Endothelial cell of umbilical vein (primary cell): ENCODE results near the gene SLC6A18. TPM values are rescaled to one million over a fixed set of nuclear protein-coding genes. Genes with fewer than 3 reads are reported as not detected.

Source experiments
- BruUV-seq: library from RNA; stranded (reverse); fragments of 400-500 nt; replicated peaks from 2 replicates; lab custom pipeline; 2021; lab: Mats Ljungman, UMichigan
- CTCF ChIA-PET: fragments of 300-600, 350-600 bp; sonication (Branson Sonifier 250); formaldehyde crosslinking; loops from one replicate; lab custom pipeline; 2021; ENCODE audit warnings: antibody characterized with exemption, inconsistent platforms; lab: Charles Lee
- POLR2A ChIA-PET: fragments of 300-600, 350-600 bp; sonication (Branson Sonifier 250); formaldehyde crosslinking; loops from one replicate; lab custom pipeline; 2021; ENCODE audit warnings: antibody characterized with exemption, inconsistent platforms; lab: Charles Lee
- DNase-seq: peaks from one replicate; pipeline ENCODE4 v3.0.0-alpha.2; 2011; ENCODE audit warnings: low read depth, low spot score
- FAIRE-seq: peaks from 2 replicates; lab custom pipeline; 2011; peaks lifted over from hg19 to GRCh38; lab: Jason Lieb, UNC
- H2AFZ ChIP-seq: 2 replicates; pipeline ENCODE4 v1.6.0; 2012; ENCODE audit warnings: low read depth, low read length, control low read depth, inconsistent platforms
- H3K27ac ChIP-seq: 2 replicates; pipeline ENCODE4 v1.5.1; 2011; ENCODE audit warnings: low read depth, mild to moderate bottlenecking, control low read depth, low read length, moderate library complexity; ENCODE audit not compliant: insufficient read depth
- H3K27me3 ChIP-seq, 2 experiments: 2 replicates each; pipeline versions ENCODE4 v1.6.0 to v1.6.1; 2011; ENCODE audit warnings: low read length in 2 of 2, mixed read lengths in 1 of 2; ENCODE audit not compliant: control insufficient read depth in 2 of 2, insufficient read depth in 2 of 2
- H3K36me3 ChIP-seq, 2 experiments: 2 replicates in 1 of 2; 3 replicates in 1 of 2; pipeline ENCODE4 v1.5.1; 2011; ENCODE audit warnings: low read length in 2 of 2, mild to moderate bottlenecking in 1 of 2, moderate library complexity in 1 of 2; ENCODE audit not compliant: control insufficient read depth in 2 of 2, insufficient read depth in 2 of 2; ENCODE audit errors: extremely low read depth in 1 of 2
- H3K4me1 ChIP-seq: 3 replicates; pipeline ENCODE4 v1.5.1; 2011; ENCODE audit warnings: mild to moderate bottlenecking, low read length; ENCODE audit not compliant: control insufficient read depth, insufficient read depth; ENCODE audit errors: extremely low read depth
- H3K4me2 ChIP-seq: 2 replicates; pipeline ENCODE4 v1.6.1; 2011; ENCODE audit warnings: low read length, control low read depth, mixed read lengths; ENCODE audit not compliant: insufficient read depth
- H3K4me3 ChIP-seq, 3 experiments: fragments of 200-600 bp in 1 of 3; sonication (generic), shearing (Covaris generic) in 1 of 3; replicated peaks in 1 of 3; 2 replicates each; pipeline ENCODE4 v1.5.1; 2011 to 2016; ENCODE audit warnings: control low read depth in 3 of 3, low read length in 3 of 3, mild to moderate bottlenecking in 2 of 3, inconsistent platforms in 1 of 3, low read depth in 1 of 3, moderate library complexity in 1 of 3; ENCODE audit not compliant: insufficient read depth in 1 of 3
- H3K79me2 ChIP-seq: 2 replicates; pipeline ENCODE4 v1.6.0; 2012; ENCODE audit warnings: low read length, inconsistent platforms; ENCODE audit not compliant: control insufficient read depth, insufficient read depth
- H3K9ac ChIP-seq: replicated peaks from 2 replicates; pipeline ENCODE3; 2011; ENCODE audit warnings: low read length, control low read depth; ENCODE audit not compliant: insufficient read depth; ENCODE audit errors: extremely low read depth
- H3K9me1 ChIP-seq: replicated peaks from 3 replicates; pipeline ENCODE4 v1.6.0; 2011; ENCODE audit warnings: mild to moderate bottlenecking, low read length; ENCODE audit not compliant: control insufficient read depth, insufficient read depth; ENCODE audit errors: extremely low read depth
- H3K9me3 ChIP-seq: replicated peaks from 2 replicates; pipeline ENCODE4 v1.5.1; 2012; ENCODE audit warnings: low read length, inconsistent platforms; ENCODE audit not compliant: control insufficient read depth, insufficient read depth
- H4K20me1 ChIP-seq: replicated peaks from 2 replicates; pipeline ENCODE3; 2011; ENCODE audit warnings: mild to moderate bottlenecking, low read length; ENCODE audit not compliant: control insufficient read depth, insufficient read depth; ENCODE audit errors: extremely low read depth
- EZH2 ChIP-seq: IDR thresholded peaks from 2 replicates; pipeline ENCODE4 v1.6.1; 2012; ENCODE audit warnings: borderline replicate concordance, low read depth, mild to moderate bottlenecking, moderate library complexity, low read length, inconsistent platforms; ENCODE audit not compliant: severe bottlenecking
- FOS ChIP-seq: IDR thresholded peaks from 2 replicates; pipeline ENCODE4 v1.6.1; 2011; ENCODE audit warnings: mild to moderate bottlenecking, low read length, moderate library complexity, borderline replicate concordance; ENCODE audit not compliant: insufficient read depth
- GATA2 ChIP-seq: IDR thresholded peaks from 2 replicates; pipeline ENCODE4 v1.7.0; 2011; ENCODE audit warnings: low read depth, mild to moderate bottlenecking, moderate library complexity, mixed read lengths, low read length; ENCODE audit not compliant: insufficient read length, insufficient read depth
- JUN ChIP-seq: IDR thresholded peaks from 2 replicates; pipeline ENCODE4 v1.6.1; 2011; ENCODE audit warnings: borderline replicate concordance, low read depth; ENCODE audit not compliant: insufficient read length, insufficient read depth
- MYC ChIP-seq: IDR thresholded peaks from one replicate; pipeline ENCODE4 v1.6.1; 2011; ENCODE audit warnings: mild to moderate bottlenecking, low read depth, low read length
- POLR2A ChIP-seq: IDR thresholded peaks from 2 replicates; pipeline ENCODE4 v1.6.1; 2012; ENCODE audit warnings: low read depth, mild to moderate bottlenecking, control low read depth, low read length
- POLR2AphosphoS5 ChIP-seq: IDR thresholded peaks from 2 replicates; pipeline ENCODE4 v1.6.1; 2012; ENCODE audit warnings: low read depth, mild to moderate bottlenecking, control low read depth, low read length, moderate library complexity; ENCODE audit not compliant: insufficient read depth
- dilution Hi-C: fragments of 300-500 bp; cut with MboI; formaldehyde crosslinking; loops from one replicate; pipeline ENCODE4 v1.15.0; 2019; ENCODE audit warnings: low sequenced_read_pairs; ENCODE audit not compliant: extremely low pct_ligation_motif_present
- intact Hi-C: fragments of 100-400 bp; cut with micrococcal nuclease; formaldehyde crosslinking; loops from one replicate; pipeline ENCODE4 v1.10.0; 2022
- polyA plus RNA-seq, 4 experiments: library from polyadenylated mRNA; depleted of rRNA in 3 of 4; stranded (reverse) in 3 of 4; unstranded in 1 of 4; fragments of >200 nt; gene quantifications; 2 replicates each; pipeline versions ENCODE4 v1.2.1 to v1.2.3, GENCODE V29; 2011 to 2012; ENCODE audit warnings: missing spikeins in 1 of 4
- total RNA-seq: library from RNA; stranded (reverse); gene quantifications from 2 replicates; pipeline ENCODE4 v1.2.3, GENCODE V29; 2021
- TF ChIP-seq, protein P1 (sequence below): IDR thresholded peaks from 2 replicates; pipeline ENCODE4 v1.6.1; 2011; ENCODE audit not compliant: insufficient read depth, insufficient read length
- TF ChIP-seq, protein P2 (sequence below), 2 donors: IDR thresholded peaks; 1 replicate in 1 of 2; 2 replicates in 1 of 2; pipeline ENCODE4 v1.5.1; 2011; ENCODE audit warnings: low read length in 2 of 2, mild to moderate bottlenecking in 2 of 2, moderate library complexity in 2 of 2, control low read depth in 1 of 2, inconsistent platforms in 1 of 2, low read depth in 1 of 2; ENCODE audit not compliant: insufficient read depth in 1 of 2; ENCODE audit errors: extremely low read depth in 1 of 2

Gene SLC6A18
- total and polyA plus RNA-seq, 2 donors (not counting 3 experiments of a cell fraction or from before 2014, with no cell fraction given): not detected

DNA sequence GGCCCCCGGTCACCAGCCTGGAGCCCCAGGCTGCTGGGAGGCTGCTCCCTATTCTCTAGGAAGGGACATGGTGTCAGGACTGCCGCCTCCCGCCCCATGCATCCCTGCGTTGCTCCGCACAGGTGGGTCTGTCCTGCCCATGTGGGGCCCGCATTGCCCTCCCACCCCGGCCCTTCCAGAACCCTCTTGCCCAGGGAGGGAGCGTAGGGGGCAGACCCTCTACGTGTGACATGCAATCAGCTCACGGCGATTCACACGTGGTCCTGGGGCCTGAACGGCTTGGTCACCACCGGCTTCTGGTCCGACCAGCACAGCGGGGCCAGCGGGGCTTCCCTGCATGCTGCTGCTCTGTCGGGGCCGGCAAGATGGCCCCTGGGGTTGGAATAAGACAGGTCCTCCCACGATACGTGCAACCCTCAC, 14.3 kb upstream of the SLC6A18 start:
- Histone ChIP-seq H3K79me2 (no peaks in the 10 kb centered on the region), H3K4me1 (no peaks in the 10 kb centered on the region), H3K4me2 (no peak overlapping the region), H3K9me1 (no peaks in the 10 kb centered on the region), H3K27ac (no peak overlapping the region), H3K27me3 (no peaks in the 10 kb centered on the region), H3K36me3 (no peaks in the 10 kb centered on the region), H3K9me3 (no peaks in the 10 kb centered on the region), H4K20me1 (no peaks in the 10 kb centered on the region), H3K4me3 (no peak overlapping the region), H3K9ac (no peak overlapping the region), H2AFZ (no peak overlapping the region)
- FAIRE-seq (no peak), DNase-seq (no peak)
- dilution Hi-C loops: no loop called here
- intact Hi-C loops: no loop called here
- ChIA-PET POLR2A (no interaction called here), CTCF (no interaction called here)
- no peak for TF ChIP-seq JUN
- BruUV-seq: no TSS peak

DNA sequence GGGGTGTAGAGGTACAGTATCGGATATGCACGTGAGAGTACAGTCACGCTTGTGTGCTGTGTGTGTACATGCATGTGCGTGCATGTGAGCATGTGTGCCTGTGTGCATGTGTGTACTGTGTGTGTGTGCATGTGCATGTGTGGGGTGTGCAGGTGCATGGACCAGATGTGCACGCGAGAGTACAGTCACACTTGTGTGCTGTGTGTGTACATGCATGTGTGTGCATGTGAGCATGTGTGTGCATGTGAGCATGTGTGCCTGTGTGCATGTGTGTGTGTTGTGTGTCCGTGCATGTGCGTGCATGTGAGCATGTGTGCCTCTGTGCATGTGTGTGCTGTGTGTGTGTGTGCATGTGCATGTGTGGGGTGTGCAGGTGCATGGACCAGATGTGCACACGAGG, 13.5 kb upstream of the SLC6A18 start:
- intact Hi-C loops (no loop called here), dilution Hi-C loops (no loop called here)
- FAIRE-seq (no peak), DNase-seq (no peak)
- ChIA-PET CTCF (no interaction called here), POLR2A (no interaction called here)
- no peaks in the 10 kb centered on the region for H3K27me3 ChIP-seq
- H3K9me3 ChIP-seq: no peaks in the 10 kb centered on the region
- no peak overlapping the region for H2AFZ ChIP-seq
- H3K4me3 ChIP-seq: no peak overlapping the region
- no peak for TF ChIP-seq POLR2AphosphoS5
- no peak for TF ChIP-seq MYC
- no peak for TF ChIP-seq GATA2
- TF ChIP-seq, protein P1, sequence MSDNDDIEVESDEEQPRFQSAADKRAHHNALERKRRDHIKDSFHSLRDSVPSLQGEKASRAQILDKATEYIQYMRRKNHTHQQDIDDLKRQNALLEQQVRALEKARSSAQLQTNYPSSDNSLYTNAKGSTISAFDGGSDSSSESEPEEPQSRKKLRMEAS: no peak
- TF ChIP-seq FOS: no peak
- TF ChIP-seq EZH2: no peak
- TF ChIP-seq JUN: no peak
- no peak for TF ChIP-seq POLR2A
- TF ChIP-seq, protein P2, sequence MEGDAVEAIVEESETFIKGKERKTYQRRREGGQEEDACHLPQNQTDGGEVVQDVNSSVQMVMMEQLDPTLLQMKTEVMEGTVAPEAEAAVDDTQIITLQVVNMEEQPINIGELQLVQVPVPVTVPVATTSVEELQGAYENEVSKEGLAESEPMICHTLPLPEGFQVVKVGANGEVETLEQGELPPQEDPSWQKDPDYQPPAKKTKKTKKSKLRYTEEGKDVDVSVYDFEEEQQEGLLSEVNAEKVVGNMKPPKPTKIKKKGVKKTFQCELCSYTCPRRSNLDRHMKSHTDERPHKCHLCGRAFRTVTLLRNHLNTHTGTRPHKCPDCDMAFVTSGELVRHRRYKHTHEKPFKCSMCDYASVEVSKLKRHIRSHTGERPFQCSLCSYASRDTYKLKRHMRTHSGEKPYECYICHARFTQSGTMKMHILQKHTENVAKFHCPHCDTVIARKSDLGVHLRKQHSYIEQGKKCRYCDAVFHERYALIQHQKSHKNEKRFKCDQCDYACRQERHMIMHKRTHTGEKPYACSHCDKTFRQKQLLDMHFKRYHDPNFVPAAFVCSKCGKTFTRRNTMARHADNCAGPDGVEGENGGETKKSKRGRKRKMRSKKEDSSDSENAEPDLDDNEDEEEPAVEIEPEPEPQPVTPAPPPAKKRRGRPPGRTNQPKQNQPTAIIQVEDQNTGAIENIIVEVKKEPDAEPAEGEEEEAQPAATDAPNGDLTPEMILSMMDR (IDR thresholded peaks at IDR 0.05; ENCODE audit: extremely low read depth in 1 of 2, insufficient read depth in 1 of 2, low read depth in 1 of 2, low read length in 2 of 2): no peak
- no peaks in the 10 kb centered on the region for H3K9me1 ChIP-seq
- no TSS peak for BruUV-seq
- no peak overlapping the region for H3K4me2 ChIP-seq
- H3K79me2 ChIP-seq: no peaks in the 10 kb centered on the region
- no peaks in the 10 kb centered on the region for H3K36me3 ChIP-seq
- H3K9ac ChIP-seq: no peak overlapping the region
- no peaks in the 10 kb centered on the region for H4K20me1 ChIP-seq
- H3K27ac ChIP-seq: no peak overlapping the region
- no peaks in the 10 kb centered on the region for H3K4me1 ChIP-seq
